GM12878 (cell line): ENCODE measurements around the gene IFT27. TPM values are rescaled to one million over a fixed set of nuclear protein-coding genes. Genes with fewer than 3 reads are reported as not detected.

Source experiments
- ATAC-seq: fragments of 200-7000 bp; cut with Tn5 transposase; 3 replicates; pipeline ENCODE4 v1.9.1; 2020; ENCODE audit warnings: mild to moderate bottlenecking, moderate library complexity
- BruUV-seq: library from RNA; stranded (reverse); fragments of 400-500 nt; replicated peaks from 2 replicates; lab custom pipeline; 2021; lab: Mats Ljungman, UMichigan
- CTCF ChIA-PET: fragments of 300-600 bp; sonication (Branson Sonifier 250); formaldehyde crosslinking; extraction: SDS; loops from one replicate; lab custom pipeline; 2021; ENCODE audit warnings: inconsistent platforms; lab: Yijun Ruan, JAX
- POLR2A ChIA-PET: fragments of 350-600 bp; formaldehyde crosslinking; extraction: SDS; loops from one replicate; lab custom pipeline; 2021; ENCODE audit warnings: inconsistent platforms; lab: Charles Lee
- RAD21 ChIA-PET: fragments of 300-600 bp; sonication (Branson Sonifier 250); formaldehyde crosslinking; loops from one replicate; lab custom pipeline; 2023; ENCODE audit warnings: antibody characterized with exemption; ENCODE audit not compliant: unreplicated experiment; lab: Charles Lee
- SMC1A ChIA-PET: fragments of 300-600 bp; sonication (Branson Sonifier 250); formaldehyde crosslinking; loops from one replicate; lab custom pipeline; 2023; ENCODE audit not compliant: unreplicated experiment, uncharacterized antibody; lab: Charles Lee
- DNase-seq: peaks from one replicate; pipeline ENCODE4 v3.0.0-alpha.2; 2011; ENCODE audit warnings: low read depth, low spot score
- FAIRE-seq: peaks from 3 replicates; lab custom pipeline; 2011; peaks lifted over from hg19 to GRCh38; lab: Jason Lieb, UNC
- H2AFZ ChIP-seq: 2 replicates; pipeline ENCODE4 v1.6.0; 2011; ENCODE audit warnings: low read depth, low read length, control low read depth; ENCODE audit not compliant: control insufficient read depth
- H3K27ac ChIP-seq: 2 replicates; pipeline ENCODE4 v1.5.1; 2011; ENCODE audit warnings: control low read depth; ENCODE audit not compliant: control insufficient read depth, insufficient read depth
- H3K27me3 ChIP-seq, 2 experiments: replicated peaks in 1 of 2; 2 replicates each; pipeline versions ENCODE4 v1.6.0 to v1.6.1; 2011; ENCODE audit warnings: low read length in 1 of 2; ENCODE audit not compliant: control insufficient read depth in 2 of 2, insufficient read depth in 2 of 2
- H3K36me3 ChIP-seq, 2 experiments: 2 replicates each; pipeline ENCODE4 v1.5.1; 2011; ENCODE audit warnings: low read length in 1 of 2; ENCODE audit not compliant: control insufficient read depth in 2 of 2, insufficient read depth in 2 of 2
- H3K4me1 ChIP-seq: 2 replicates; pipeline ENCODE4 v1.6.1; 2011; ENCODE audit warnings: mild to moderate bottlenecking, low read length, moderate library complexity, mixed read lengths; ENCODE audit not compliant: control insufficient read depth, insufficient read depth
- H3K4me2 ChIP-seq: 2 replicates; pipeline ENCODE4 v1.6.0; 2011; ENCODE audit warnings: control low read depth; ENCODE audit not compliant: control insufficient read depth, insufficient read depth
- H3K4me3 ChIP-seq: fragments of 200-600 bp; sonication (generic); 2 replicates; pipeline ENCODE4 v1.5.1; 2016
- H3K79me2 ChIP-seq: 2 replicates; pipeline ENCODE4 v1.6.0; 2011; ENCODE audit warnings: low read length; ENCODE audit not compliant: control insufficient read depth, insufficient read depth
- H3K9ac ChIP-seq: 2 replicates; pipeline ENCODE4 v1.8.0; 2011; ENCODE audit warnings: low read length, control low read depth, mixed read lengths; ENCODE audit not compliant: control insufficient read depth, insufficient read depth
- H3K9me3 ChIP-seq: replicated peaks from 3 replicates; pipeline ENCODE4 v1.5.1; 2011; ENCODE audit warnings: mild to moderate bottlenecking, low read length; ENCODE audit not compliant: control insufficient read depth, insufficient read depth
- H4K20me1 ChIP-seq: 2 replicates; pipeline ENCODE4 v1.6.0; 2011; ENCODE audit not compliant: control insufficient read depth, insufficient read depth
- CEBPB ChIP-seq, 2 experiments: fragments of 150-350 bp in 1 of 2; IDR thresholded peaks; 2 replicates each; pipeline ENCODE4 v1.6.1; 2012 to 2014; ENCODE audit warnings: low read depth in 2 of 2, low read length in 2 of 2, borderline replicate concordance in 1 of 2, inconsistent platforms in 1 of 2
- E4F1 ChIP-seq: fragments of 450-650 bp; IDR thresholded peaks from 2 replicates; pipeline ENCODE4 v1.6.1; 2018; ENCODE audit warnings: borderline replicate concordance, mild to moderate bottlenecking; ENCODE audit not compliant: partially characterized antibody
- FOXK2 ChIP-seq: fragments of 450-650 bp; IDR thresholded peaks from 2 replicates; pipeline ENCODE4 v1.6.1; 2017; ENCODE audit warnings: mild to moderate bottlenecking, moderate library complexity
- HDGF ChIP-seq: fragments of 450-650 bp; IDR thresholded peaks from 2 replicates; pipeline ENCODE4 v1.6.1; 2016; ENCODE audit warnings: antibody characterized with exemption
- IKZF2 ChIP-seq, 2 experiments: fragments of 450-650 bp; IDR thresholded peaks; 2 replicates each; pipeline ENCODE4 v1.6.1; 2017; ENCODE audit warnings: mild to moderate bottlenecking in 2 of 2, moderate library complexity in 2 of 2
- KAT2A ChIP-seq: conservative IDR thresholded peaks from 2 replicates; pipeline ENCODE4 v1.6.1; 2011; ENCODE audit warnings: low read depth, low read length; ENCODE audit not compliant: control insufficient read depth
- NFXL1 ChIP-seq: fragments of 450-650 bp; IDR thresholded peaks from 2 replicates; pipeline ENCODE4 v1.6.1; 2017; ENCODE audit warnings: antibody characterized with exemption, mild to moderate bottlenecking, borderline replicate concordance
- NFYB ChIP-seq: IDR thresholded peaks from 2 replicates; pipeline ENCODE4 v1.6.1; 2011; ENCODE audit warnings: low read depth, mild to moderate bottlenecking, low read length, improper control_type of control experiment, moderate library complexity; ENCODE audit not compliant: insufficient read depth
- POLR2AphosphoS5 ChIP-seq: IDR thresholded peaks from 2 replicates; pipeline ENCODE4 v1.6.1; 2011; ENCODE audit warnings: mild to moderate bottlenecking, low read length, inconsistent platforms
- RB1 ChIP-seq: fragments of 450-650 bp; formaldehyde crosslinking; IDR thresholded peaks from 2 replicates; pipeline ENCODE4 v1.6.1; 2017; ENCODE audit warnings: mild to moderate bottlenecking, borderline replicate concordance
- RFX5 ChIP-seq: IDR thresholded peaks from 2 replicates; pipeline ENCODE4 v1.6.1; 2011; ENCODE audit warnings: low read depth, low read length, improper control_type of control experiment
- SIN3A ChIP-seq: IDR thresholded peaks from 2 replicates; pipeline ENCODE4 v1.6.1; 2012; ENCODE audit warnings: low read depth, low read length, improper control_type of control experiment
- STAT3 ChIP-seq: IDR thresholded peaks from 2 replicates; pipeline ENCODE4 v1.6.1; 2011; ENCODE audit warnings: low read depth, low read length, improper control_type of control experiment
- ZNF274 ChIP-seq: IDR thresholded peaks from one replicate; pipeline ENCODE4 v1.8.0; 2011; ENCODE audit not compliant: insufficient read length, insufficient read depth
- WGBS: methylation state at CpG from one replicate; pipeline ENCODE4 v1.1.6; 2016; ENCODE audit warnings: low lambda C conversion rate; ENCODE audit not compliant: insufficient replicate concordance, insufficient coverage; ENCODE audit errors: missing lambda C conversion rate; 5-methylcytosine and 5-hydroxymethylcytosine counted together
- in situ Hi-C: fragments of 300-500 bp; cut with MboI; formaldehyde crosslinking; loops from 9 replicates; pipeline ENCODE4 v1.14.3; 2018; ENCODE audit warnings: mixed read lengths
- intact Hi-C: fragments of 100-400 bp; cut with micrococcal nuclease; formaldehyde crosslinking; loops from one replicate; pipeline ENCODE4 v1.14.2; 2022; ENCODE audit not compliant: unreplicated experiment
- polyA plus RNA-seq, 11 experiments: library from polyadenylated mRNA; depleted of rRNA in 4 of 11; unstranded in 6 of 11; stranded (reverse) in 5 of 11; fragments of >200 nt; fragmentation: Nextera tagmentation in 4 of 11; fragmentation: Illumina TruSeq in 1 of 11; extraction: Ambion mirVana in 4 of 11; extraction: Trizol in 1 of 11; gene quantifications; 1 replicate in 1 of 11; 2 replicates in 10 of 11; pipeline versions ENCODE4 v1.2.1 to v1.2.3, GENCODE V29; 2011 to 2016; ENCODE audit warnings: inconsistent platforms in 2 of 11, missing spikeins in 2 of 11, low read depth in 1 of 11
- total RNA-seq, 4 experiments: library from RNA; depleted of rRNA in 3 of 4; stranded (reverse); fragments of >200 nt in 3 of 4; fragmentation: Illumina TruSeq in 1 of 4; extraction: Trizol in 1 of 4; gene quantifications; 2 replicates each; pipeline versions ENCODE4 v1.2.1 to v1.2.3, GENCODE V29; 2013 to 2021

The IFT27 gene
- total and polyA plus RNA-seq, 10 of the 15 experiments (the other 5 are each of a cell fraction or from before 2014, with no cell fraction given), result 2.7 to 32.5 (median 10.2) TPM

DNA sequence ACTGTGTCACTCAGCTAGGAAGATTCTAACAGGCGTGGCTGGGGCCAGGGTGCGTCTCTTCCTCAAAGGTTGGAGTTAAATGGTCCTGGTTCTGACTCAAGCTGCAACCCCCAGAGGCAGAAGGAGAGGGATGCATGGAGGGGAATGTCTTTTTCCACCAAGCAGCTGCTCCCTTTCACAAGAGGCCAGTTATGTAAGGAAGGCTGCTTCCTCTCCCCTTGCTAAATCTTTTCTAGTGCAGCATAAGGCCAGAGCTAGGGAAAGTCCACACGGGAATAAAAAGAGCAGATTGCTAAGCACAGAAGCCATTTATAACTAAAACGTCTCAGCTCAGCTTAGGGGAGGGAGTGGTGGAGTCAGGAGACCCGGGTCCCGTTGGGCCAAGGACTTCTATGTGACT is 30.9 kb upstream of the IFT27 start:
- Histone ChIP-seq H3K4me3 (no peak overlapping the region), H3K27ac (no peak overlapping the region), H3K36me3 (no peaks in the 10 kb centered on the region), H3K4me2 (no peak overlapping the region), H3K79me2 (no peaks in the 10 kb centered on the region), H4K20me1 (no peaks in the 10 kb centered on the region), H2AFZ (no peak overlapping the region), H3K4me1 (no peaks in the 10 kb centered on the region), H3K9me3 (no peaks in the 10 kb centered on the region), H3K27me3 (no peaks in the 10 kb centered on the region; a peak in 2 of 4 replicates), H3K9ac (no peak overlapping the region)
- in situ Hi-C loops (no loop called here), intact Hi-C loops (no loop called here)
- DNase-seq, result no peak
- no peak for ATAC-seq
- WGBS, result 15% methylated on average over 6 of the region's 6 CpGs
- POLR2A ChIA-PET, result interaction anchor here (0.5 kb wide), 1 partner anchor 15 kb away, joined by 5 read pairs; no protein-coding TSS in a partner anchor
- BruUV-seq, result no TSS peak
- no peak for FAIRE-seq
- TF ChIP-seq STAT3, result no peak
- no peak for TF ChIP-seq POLR2AphosphoS5
- TF ChIP-seq IKZF2 (IDR thresholded peaks at IDR 0.05), result no peak
- TF ChIP-seq RFX5, result no peak
- no peak for TF ChIP-seq HDGF
- no peak for TF ChIP-seq SIN3A
- TF ChIP-seq NFXL1, result no peak
- no peak for TF ChIP-seq ZNF274
- RAD21 ChIA-PET, result no interaction called here
- CTCF ChIA-PET, result interaction anchor here (0.6 to 0.9 kb wide), 2 partner anchors 79 to 107 kb away, joined by 3 read pairs; no protein-coding TSS in a partner anchor
- SMC1A ChIA-PET, result interaction anchor here (0.7 kb wide), 1 partner anchor 84 kb away, joined by 3 read pairs; no protein-coding TSS in a partner anchor

- WGBS, result 0% methylated on average over 1 of the region's 1 CpG
- DNase-seq (no peak), FAIRE-seq (no peak), ATAC-seq (no peak)
- ChIA-PET CTCF (interaction anchor here (0.6 to 1.3 kb wide), 4 partner anchors 46 to 240 kb away, joined by 3 to 4 read pairs (median 4); no protein-coding TSS in a partner anchor), RAD21 (no interaction called here), POLR2A (interaction anchor here (0.6 kb wide), 1 partner anchor 614 kb away, joined by 3 read pairs; no protein-coding TSS in a partner anchor), SMC1A (no interaction called here)
- Histone ChIP-seq H4K20me1 (no peaks in the 10 kb centered on the region), H3K4me2 (no peak overlapping the region), H2AFZ (no peak overlapping the region), H3K4me3 (no peak overlapping the region), H3K9ac (no peak overlapping the region), H3K27ac (no peak overlapping the region), H3K36me3 (no peaks in the 10 kb centered on the region), H3K4me1 (peaks cover 2% of the 10 kb centered on the region), H3K9me3 (no peaks in the 10 kb centered on the region; the same call in 2 of the 3 replicates), H3K79me2 (no peaks in the 10 kb centered on the region), H3K27me3 (no peaks in the 10 kb centered on the region; a peak in 2 of 4 replicates)
- no TSS peak for BruUV-seq
- in situ Hi-C loops (no loop called here), intact Hi-C loops (no loop called here)
- TF ChIP-seq FOXK2 (no peak), KAT2A (no peak), NFYB (no peak), E4F1 (no peak), CEBPB (IDR thresholded peaks at IDR 0.05; ENCODE audit: borderline replicate concordance in 1 of 2, low read depth in 2 of 2, low read length in 2 of 2) (no peak), RB1 (no peak)
Measured at GRCh38 chr22:36803358-36803757, 27.4 kb upstream of the IFT27 start.
